CD4-positive, alpha-beta T cell treated with Interleukin-4 for 4 hours (primary cell): ENCODE data around the gene KRT74.

Experiments used
- DNase-seq: peaks from one replicate; pipeline ENCODE4 v3.0.0-alpha.2; 2020

The KRT74 gene

GRCh38 chr12:52534482-52534881, 39.2 kb downstream of the KRT74 start:
- no peak for DNase-seq

- no peak for DNase-seq
Observed at GRCh38 chr12:52533686-52534470, 39.8 kb downstream of the KRT74 start.

DNA sequence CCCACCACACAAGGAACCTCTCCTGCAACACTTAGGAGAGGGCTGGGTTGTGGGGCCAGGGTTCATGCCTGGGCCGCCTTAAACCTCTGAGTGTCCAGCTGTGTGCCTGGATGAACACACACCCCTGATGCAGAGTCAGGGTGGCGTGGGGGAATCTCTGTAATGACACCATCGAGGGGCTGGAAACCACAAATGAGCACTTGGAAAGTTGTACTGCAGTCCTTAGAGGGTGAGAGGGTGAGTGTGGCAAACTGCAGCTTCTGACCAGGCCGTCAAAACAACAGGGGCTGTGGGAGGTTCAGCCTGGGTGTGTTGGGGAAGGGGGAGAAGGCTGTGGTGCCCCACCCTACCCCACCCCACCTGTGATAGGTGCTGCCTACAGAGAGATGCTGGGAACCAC, 41.0 kb downstream of the KRT74 start:
- DNase-seq = no peak

DNA sequence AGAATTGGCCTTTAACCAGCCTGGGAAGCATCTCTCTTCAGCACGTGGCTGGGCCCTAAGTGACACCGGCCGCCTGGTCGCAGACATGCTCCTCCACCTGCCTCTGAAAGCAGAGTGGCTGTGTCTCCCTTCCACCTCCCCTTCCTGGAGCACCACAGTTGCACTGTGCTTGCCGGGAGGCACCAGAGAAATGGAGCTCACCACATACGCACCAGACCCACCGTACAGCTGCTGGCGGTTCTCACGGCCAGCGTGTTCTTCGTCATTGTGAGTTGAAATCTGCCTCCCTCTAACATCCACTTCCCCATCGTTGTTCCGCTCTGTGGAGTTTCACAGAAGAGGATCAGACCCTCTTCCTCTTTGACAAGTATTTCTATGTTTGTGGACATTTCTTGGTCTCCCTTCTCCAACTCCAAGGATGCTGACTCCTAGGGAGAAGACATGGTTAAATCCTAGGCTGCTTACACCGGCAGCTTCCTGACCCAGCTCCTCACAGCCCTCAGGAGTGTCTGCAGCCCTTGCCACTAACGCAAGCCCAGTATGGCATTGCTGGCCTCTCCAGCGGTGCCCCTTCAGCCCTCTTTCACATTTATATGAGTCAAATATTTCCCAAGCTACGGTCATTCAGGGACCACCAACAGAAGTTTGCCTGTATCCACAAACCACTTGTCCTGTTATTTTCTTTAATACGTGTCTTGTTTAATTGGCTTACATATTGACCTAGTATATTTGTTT, 41.9 kb downstream of the KRT74 start:
- no peak for DNase-seq

DNA sequence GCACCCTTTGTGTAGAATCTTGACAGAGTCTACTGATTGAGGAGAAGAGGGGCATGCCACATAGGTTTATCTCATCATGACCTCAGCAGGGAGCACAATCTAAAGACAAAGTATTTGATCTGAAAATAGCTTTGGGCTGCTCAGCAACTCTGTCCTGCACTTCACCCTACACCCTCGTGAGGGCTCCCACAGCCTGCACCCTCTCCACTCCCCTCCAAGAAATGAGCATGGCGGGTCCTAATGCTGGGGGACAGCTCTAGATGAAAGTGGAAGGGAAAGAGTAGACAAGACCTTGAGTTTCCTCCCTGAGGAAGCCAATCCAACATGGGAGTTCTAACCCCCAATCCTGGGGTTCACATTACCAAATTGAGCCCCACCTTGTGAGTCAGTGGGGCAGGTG, 42.7 kb downstream of the KRT74 start:
- no peak for DNase-seq

DNA sequence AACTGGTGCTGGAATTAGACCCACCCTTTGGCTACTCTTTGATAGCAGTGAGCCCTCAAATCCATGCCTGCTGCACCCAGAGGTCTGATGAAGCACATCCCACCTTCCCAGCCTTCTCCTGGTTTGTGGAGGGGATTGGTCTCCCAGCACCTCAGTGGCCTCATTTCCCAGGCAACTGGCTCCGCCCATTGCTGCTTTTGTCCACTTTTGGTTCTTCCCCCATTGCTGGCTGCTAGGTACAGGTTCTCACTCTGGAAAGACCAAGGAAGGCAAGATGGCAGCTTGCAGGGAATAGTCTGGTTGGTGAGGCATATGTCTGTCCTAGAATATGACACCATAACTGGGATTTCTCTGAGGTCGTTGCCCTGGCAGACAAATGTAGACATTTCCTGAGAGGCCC, 43.3 kb downstream of the KRT74 start:
- no peak for DNase-seq

DNA sequence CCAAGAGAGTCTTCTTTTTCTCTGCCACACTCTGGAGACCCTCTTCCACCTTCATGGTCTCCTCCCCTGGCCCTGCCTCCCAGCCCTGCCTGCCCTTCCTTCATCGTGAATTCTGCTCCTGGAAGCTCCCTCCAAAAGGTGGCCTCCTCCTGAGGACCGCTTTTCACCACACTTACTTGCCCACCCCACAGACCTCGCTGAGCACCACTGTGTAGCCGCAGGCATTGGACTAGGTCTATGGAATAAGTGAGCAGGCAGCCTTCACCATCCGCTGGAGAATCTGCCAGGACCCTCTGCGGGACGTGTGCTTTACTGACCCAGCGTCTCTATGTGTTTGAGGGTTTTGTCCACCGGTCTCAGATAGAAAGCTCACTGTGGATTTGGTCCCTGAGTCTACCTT, 43.8 kb downstream of the KRT74 start:
- DNase-seq = no peak

DNA sequence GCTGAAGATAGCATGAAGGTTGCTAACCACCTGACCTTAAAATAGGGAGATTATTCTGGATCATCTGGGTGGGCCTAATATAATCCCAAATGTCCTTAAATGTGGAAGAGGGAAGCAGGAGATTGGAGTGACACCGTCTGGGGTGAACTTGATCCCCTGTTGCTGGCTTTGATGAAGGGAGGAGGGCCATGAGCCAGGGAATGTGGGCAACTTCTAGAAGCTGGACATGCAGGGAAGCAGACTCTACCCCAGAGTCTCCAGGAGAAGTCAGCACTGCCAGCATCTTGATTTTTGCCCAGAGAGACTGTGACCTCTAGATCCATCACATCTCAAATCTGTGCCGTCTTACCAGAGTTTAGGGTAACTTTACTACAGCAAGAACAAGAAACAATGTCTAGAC, 44.2 kb downstream of the KRT74 start:
- no peak for DNase-seq

DNA sequence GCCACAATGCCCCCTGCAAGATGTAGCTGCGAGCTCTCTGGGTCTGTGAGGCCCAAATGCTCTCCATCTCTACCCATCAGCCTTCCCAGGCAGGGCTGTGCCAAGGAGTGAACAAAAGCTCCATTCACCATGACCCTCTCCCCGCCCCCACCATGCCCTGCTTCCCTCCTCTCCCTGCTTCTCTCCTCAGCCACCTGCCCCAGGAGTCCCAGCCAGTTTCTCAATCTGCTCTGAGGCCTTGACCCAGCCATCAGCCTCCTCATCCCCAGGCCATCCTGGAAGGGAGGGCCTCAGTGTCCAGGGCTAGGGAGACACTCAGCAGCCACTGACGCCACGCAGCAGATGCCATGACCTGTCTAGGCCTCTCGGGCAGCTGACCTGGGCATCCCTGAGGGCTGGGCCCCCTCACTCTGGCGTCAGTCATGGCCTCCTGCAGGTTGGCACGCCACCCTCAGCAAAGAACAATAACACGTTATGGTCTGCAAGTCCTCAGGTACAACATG, 45.0 kb downstream of the KRT74 start:
- no peak for DNase-seq

DNA sequence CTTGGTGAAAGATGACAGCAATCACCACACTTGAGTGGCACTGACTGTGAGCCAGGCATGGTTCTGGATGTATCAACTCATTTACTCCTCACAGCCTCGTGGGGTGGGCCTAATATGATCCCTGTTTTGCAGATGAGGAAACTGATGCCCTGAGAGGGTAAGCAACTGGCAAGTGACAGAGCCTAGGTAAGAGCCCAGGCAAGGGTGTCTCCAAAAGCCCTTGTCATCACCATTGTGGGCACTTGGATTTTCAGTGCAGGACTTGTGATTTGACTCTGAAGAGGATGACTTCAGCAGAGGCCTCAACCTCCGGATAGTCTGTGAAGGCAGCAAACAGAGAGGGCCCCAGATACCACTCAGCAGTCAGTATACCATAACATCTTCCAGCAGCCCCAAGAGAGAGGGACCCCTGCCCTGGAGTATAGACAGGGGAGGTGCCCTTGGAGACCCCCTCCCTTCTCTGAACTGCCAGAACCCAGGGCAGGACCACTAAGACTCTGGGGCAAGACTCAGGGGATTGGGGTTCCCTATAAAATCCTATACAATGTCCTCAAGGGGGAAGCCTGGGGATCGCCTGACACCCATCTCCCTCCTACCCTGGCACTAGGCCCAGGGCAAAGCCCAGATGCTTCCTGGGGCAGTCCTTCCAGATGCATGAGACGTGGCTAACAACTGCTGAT, 46.4 kb downstream of the KRT74 start:
- DNase-seq = no peak

DNA sequence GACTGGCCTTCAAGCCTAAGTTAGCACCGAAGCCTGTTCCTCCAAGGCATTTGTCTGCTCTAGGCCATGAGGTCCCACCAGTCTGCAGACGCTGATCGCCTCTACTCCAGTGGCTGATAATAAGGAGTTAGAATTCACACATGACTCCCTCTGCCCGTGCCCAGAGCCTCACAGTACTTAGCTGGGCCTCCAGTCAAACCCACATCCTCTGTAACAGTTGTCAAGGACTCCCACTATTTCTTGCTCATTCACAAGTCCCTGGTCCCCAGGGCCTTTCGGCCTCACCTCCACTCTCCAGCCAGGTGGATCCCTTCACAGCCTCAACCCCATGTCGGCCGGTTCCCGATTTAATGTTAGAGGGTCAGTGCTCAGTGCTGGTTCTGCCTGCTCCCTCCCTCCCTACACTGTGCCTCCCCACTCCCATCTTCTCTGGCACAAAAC, 47.1 kb downstream of the KRT74 start:
- DNase-seq = peak; percentile 8

DNA sequence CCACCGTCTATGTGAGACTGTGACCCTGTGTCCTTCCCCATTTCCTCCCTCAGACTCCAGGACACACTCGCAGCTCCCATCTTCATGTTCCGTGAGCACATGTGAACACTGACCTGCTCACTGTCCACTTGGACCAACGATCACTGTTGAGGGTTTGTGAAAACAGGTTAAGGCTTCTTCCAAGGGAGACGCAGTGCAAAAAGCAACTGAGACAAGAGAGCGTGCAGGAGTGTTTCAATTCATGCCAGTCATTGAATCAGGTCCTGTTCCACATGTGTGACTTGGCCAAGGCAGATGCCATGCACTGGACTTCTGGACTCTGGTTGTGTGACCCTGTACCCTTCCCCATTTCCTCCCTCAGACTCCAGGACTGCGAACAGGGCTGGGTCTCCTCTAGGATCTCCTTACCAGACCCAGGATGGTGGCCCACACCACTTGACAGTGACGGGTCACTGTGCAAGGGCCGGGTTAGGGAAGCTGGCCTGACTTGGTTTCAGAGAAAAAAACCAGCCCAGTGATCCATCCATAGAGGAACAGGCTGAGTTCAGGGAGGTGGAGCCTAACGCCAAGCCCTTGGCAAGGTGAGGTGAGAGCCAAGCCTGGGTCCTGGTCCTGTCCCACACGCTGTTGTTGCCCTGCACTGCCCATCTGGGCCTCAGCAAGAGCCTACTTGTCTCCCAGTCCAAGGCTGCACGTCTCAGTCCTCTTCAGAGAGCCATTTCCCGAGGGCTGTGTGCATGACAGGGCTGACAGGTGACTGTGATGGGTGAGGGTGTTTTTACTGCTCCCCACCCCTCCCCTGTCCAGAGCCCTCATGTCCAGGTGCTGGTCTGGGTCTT, 47.8 kb downstream of the KRT74 start:
- no peak for DNase-seq

DNA sequence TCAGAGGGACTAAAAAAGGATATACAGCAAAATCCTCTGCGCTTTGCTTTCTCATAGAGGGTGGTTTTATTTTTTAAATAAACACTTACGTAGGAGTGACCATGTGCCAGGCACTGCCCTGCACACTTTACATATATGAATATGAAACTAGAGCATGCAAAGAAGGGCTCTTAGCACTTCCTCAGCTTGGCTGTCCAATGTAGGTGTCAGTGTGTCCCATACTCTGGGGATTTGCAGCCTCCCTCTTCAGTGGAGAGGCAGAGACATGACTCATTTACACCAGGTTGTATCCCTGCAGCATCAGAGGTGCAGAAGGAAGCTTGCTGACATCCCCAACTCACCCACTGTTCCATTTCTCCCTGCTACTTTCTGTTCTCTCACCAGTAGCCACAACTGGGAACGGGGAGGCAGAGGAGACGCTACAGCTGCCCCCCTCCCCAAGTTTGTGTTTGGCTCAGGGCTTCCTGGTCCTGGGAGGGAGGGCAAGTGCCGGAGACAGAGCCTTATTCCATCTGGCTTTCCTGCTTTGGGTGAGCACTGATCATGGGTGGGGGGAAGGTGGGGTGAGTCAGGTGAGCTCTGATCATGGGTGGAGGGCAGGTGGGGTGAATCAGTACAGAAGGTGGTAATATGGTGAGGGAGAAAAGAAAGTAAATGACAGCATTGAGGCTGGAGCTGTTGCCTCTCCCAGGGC, 48.6 kb downstream of the KRT74 start:
- DNase-seq = no peak

- no peak for DNase-seq
Observed at GRCh38 chr12:52524241-52524897, 49.3 kb downstream of the KRT74 start.

- no peak for DNase-seq
Observed at GRCh38 chr12:52523824-52524223, 49.8 kb downstream of the KRT74 start.

- DNase-seq = no peak
Observed at GRCh38 chr12:52522346-52523011, 51.2 kb downstream of the KRT74 start.

DNA sequence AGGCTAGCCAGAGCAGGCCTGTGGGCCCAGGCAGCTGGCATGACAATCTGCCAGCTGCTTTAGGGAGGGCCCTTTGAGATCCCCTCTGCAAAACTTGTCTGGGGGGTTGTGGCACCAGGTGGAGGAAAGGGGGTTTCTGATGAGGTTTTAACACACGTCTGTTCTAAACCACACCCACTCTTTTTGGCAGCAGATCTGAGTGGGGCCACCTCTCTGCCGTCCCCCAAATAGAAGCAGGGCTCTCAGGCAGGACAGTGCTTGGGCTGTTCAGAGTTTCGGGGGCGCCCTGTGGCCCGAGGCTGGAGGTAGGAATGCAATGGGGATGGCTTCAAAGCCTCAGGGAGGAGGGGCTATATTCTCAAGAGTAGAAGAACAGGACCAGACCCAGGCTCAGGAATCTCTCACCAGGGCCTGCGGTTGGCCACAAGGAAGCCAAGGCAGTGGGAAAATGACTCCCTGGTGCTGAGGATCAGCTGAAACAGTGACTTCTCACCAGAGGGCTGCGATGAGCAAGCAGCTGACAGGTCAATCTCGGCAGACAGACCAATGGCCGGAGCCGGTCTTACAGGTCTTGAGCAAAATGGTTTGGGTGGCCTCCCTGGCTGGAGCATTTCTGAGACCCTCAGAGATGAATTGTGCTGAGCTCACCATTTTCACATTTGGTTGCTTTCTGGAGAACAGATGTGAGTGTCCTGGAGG, 51.9 kb downstream of the KRT74 start:
- DNase-seq = no peak

GRCh38 chr12:52521175-52521567, 52.5 kb downstream of the KRT74 start:
- no peak for DNase-seq

GRCh38 chr12:52519826-52520662, 53.6 kb downstream of the KRT74 start, which contains the start of gene KRT5:
TSS of gene KRT5 (minus strand) at chr12:52520394. CDS start at chr12:52520296, 98 bp downstream.
- no peak for DNase-seq
